GM18505 (cell line): ENCODE results near the gene PCSK9.

Experiments used
- ATAC-seq: cut with Tn5 transposase; IDR thresholded peaks from one replicate; pipeline ENCODE4 v1.9.1; 2021; ENCODE audit not compliant: unreplicated experiment
- POLR2A ChIP-seq: IDR thresholded peaks from 4 replicates; pipeline ENCODE4 v1.6.1; 2011; ENCODE audit warnings: borderline replicate concordance; ENCODE audit not compliant: insufficient read depth, insufficient read length; ENCODE audit errors: extremely low read depth

PCSK9 gene

GRCh38 chr1:55063577-55063942 lies 24.2 kb downstream of the PCSK9 start:
- no peak for ATAC-seq
- TF ChIP-seq POLR2A, result no peak

DNA sequence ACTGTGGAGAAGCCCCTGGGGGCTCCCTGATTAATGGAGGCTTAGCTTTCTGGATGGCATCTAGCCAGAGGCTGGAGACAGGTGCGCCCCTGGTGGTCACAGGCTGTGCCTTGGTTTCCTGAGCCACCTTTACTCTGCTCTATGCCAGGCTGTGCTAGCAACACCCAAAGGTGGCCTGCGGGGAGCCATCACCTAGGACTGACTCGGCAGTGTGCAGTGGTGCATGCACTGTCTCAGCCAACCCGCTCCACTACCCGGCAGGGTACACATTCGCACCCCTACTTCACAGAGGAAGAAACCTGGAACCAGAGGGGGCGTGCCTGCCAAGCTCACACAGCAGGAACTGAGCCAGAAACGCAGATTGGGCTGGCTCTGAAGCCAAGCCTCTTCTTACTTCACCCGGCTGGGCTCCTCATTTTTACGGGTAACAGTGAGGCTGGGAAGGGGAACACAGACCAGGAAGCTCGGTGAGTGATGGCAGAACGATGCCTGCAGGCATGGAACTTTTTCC lies 24.8 kb downstream of the PCSK9 start:
- no peak for ATAC-seq
- no peak for TF ChIP-seq POLR2A

- no peak for TF ChIP-seq POLR2A
- ATAC-seq, result no peak
Observed at GRCh38 chr1:55064861-55065263, 25.5 kb downstream of the PCSK9 start.

GRCh38 chr1:55065648-55066047 lies 26.3 kb downstream of the PCSK9 start:
- no peak for TF ChIP-seq POLR2A
- no peak for ATAC-seq

- no peak for ATAC-seq
Observed at GRCh38 chr1:55067022-55067778, 27.9 kb downstream of the PCSK9 start.

GRCh38 chr1:55067914-55068313 lies 28.6 kb downstream of the PCSK9 start:
- ATAC-seq, result no peak
- TF ChIP-seq POLR2A, result no peak

More at GRCh38 chr1:55067022-55067778, 27.9 kb downstream of the PCSK9 start:
- TF ChIP-seq POLR2A, result no peak

- no peak for TF ChIP-seq POLR2A
- no peak for ATAC-seq
Observed at GRCh38 chr1:55068638-55069037, 29.3 kb downstream of the PCSK9 start.

DNA sequence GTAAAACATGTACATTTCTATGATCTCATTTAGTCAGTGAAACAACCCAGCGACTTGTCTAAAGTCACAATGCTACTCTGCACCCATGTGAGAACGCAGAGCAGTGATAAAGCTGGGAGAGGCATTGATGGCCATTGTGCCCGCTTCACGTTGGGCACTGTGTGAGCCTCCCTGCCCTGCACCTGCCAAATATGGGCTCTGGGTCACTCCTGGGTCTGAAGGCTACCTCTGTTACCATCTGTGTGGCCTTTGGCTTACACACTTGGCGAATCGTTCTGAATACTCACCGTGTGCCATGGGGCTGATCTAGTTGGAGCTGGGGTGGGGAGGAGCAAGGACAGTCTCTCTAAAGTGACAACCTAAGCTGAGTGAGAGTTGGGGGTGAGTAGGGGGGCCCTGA lies 29.9 kb downstream of the PCSK9 start:
- ATAC-seq, result no peak
- TF ChIP-seq POLR2A, result no peak

DNA sequence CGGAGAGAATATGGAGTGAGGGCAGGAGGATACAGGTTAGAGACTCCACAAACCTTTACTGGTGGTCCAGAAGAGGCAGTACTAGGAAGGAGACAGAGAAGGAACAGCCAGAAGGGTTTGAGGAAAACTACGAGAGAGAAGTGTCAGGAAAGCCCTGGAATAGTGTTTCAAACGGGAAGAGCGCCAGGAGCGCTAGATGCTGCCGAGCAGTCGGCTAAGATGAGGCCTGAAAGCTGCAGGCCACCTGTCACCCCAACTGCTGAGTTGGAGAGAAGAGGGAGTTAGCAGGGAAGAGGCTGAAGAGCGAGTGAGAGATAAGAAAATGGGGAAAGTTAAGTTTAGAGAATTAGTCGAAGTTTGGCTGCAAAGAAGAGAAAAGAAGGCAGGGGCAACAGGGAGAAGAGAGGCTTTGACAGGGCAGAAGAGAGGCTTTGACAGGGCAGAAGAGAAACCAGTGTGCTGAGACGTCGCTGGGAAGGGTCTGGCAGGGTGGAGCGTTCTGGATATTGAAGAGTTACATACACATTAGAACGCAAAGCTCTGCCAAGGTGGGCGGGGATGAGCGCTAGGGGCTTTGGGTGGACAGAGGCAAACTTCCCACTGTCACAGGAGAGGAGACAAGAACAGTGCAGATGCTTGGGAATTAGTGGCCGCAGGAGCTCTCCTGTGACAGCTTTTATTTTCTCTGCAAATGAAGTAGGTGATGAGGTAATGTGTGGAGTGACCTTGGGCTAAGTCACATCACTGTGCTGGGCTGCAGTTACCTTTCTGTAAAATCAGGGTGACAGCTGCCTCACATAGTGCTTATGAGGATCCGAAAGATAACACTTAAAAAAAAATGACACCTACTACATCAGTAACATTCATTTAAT lies 31.2 kb downstream of the PCSK9 start:
- no peak for ATAC-seq
- no peak for TF ChIP-seq POLR2A

GRCh38 chr1:55071477-55071876 lies 32.1 kb downstream of the PCSK9 start:
- TF ChIP-seq POLR2A, result no peak
- no peak for ATAC-seq

- no peak for TF ChIP-seq POLR2A
- ATAC-seq, result peak; percentile 86
Observed at GRCh38 chr1:55073187-55073916, 34.0 kb downstream of the PCSK9 start.

DNA sequence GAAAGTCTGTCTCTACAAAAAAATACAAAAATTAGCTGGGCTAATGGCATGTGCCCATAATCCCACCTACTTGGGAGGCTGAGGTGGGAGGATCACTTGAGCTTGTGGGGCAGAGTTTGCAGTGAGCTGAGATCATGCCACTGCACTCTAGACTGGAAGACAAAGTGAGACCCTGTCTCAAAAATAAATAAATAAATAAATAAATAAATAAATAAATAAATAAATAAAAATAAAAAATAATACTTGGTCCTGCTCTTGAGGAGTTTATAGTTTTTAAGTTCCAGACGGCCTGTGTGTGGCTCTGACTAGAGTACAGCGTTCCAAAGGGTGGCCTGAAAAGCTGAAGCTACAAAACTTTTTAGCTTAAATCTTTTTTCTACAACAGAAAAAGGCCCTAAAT lies 35.1 kb downstream of the PCSK9 start:
- ATAC-seq, result no peak
- TF ChIP-seq POLR2A, result no peak

DNA sequence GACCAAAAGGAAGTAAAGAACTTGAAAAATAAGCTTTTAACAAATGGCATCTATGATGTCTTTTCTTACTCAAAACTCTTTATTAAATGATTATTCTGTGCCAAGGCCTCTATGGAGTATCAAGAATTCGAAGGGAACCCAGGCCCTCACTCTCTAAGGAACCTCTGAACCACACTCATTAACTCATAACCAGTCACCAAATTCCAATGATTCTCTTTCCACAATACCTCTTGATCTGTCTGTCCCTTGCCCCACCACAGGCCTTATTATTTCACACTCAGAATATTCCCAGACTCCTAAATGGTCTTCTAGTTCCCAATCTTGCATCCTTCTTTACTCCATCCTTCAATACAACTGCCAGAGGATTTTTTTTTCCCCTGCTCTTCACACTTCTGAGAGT lies 37.0 kb downstream of the PCSK9 start:
- no peak for TF ChIP-seq POLR2A
- ATAC-seq, result no peak

DNA sequence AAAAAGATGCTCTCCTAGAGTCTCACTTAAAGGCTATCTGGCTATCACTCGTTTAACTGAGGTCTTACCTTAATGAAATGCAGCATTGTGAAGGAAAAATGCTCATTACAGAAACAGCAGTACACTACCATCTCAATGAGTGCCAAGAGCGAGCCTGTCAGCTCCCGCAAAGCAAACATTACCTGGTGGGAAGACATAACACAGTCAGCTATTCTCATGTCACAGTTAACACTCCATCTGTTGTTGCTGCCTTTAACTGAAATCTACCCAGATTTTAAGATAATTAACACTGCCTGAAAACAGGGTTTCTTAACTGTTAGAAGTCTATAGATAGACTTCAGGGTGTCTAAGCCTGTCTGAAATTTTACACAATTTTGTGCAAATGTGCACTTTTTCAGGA lies 39.1 kb downstream of the PCSK9 start:
- ATAC-seq, result no peak
- TF ChIP-seq POLR2A, result no peak

GRCh38 chr1:55079651-55080050 lies 40.3 kb downstream of the PCSK9 start:
- no peak for TF ChIP-seq POLR2A
- no peak for ATAC-seq
